ENCODE results near the gene CIRBP.
"Not testable (repeated sequence)": the region's sequence is repeated elsewhere in the genome, so short reads cannot be mapped to it uniquely, and the experiment has no call there.

CIRBP gene

DNA sequence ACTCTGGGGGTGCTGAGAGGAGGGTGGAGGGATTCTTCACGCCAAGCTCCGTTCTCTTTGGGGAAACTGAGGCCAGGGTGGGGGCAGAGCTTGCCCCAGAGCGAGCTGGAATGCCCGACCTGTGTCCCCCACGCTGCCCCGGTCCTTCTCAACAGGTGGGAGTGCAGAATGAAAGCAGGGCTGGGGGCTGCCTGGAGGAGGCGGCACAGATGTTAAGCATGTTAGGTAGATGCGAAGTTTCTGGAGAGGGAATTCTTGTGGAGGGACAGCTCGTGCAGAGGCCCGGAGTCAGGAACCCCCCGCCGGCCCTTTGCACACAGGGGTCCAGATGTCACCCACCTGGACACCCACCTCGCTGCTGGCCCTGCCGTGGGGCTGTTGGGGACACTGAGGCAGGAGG lies 25.6 kb downstream of the CIRBP start:
- no peak for DNase-seq

DNA sequence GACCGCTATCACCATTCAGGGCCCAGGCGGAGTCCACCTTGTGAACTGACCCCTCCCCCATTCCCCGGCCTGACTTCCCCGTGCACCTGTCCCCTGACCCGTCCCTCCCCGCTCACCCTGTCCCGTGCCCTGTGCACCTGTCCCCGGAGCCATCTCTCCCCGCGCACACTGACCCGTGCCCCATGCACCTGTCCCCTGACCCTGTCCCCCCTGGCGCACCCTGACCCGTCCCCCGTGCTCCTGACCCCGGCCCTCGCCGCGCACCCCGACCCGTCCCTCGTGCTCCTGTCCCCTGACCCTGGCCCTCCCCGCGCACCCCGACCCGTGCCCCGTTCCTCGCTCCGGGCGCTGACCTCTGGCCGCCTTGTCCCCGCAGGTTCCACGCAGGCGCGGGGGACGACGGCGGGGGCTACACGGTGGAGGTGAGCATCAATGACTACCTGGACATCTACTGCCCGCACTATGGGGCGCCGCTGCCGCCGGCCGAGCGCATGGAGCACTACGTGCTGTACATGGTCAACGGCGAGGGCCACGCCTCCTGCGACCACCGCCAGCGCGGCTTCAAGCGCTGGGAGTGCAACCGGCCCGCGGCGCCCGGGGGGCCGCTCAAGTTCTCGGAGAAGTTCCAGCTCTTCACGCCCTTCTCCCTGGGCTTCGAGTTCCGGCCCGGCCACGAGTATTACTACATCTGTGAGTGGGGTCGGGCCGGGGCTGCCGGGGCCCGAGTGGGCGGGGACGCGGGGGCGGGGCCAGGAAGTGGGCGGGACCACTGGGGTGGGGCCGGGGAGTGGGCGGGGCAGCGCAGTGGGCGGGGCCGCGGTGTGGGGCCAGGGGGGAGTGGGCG lies 26.3 kb downstream of the CIRBP start:
- DNase-seq = no peak

GRCh38 chr19:1296078-1296477 lies 26.9 kb downstream of the CIRBP start:
- no peak for DNase-seq

DNA sequence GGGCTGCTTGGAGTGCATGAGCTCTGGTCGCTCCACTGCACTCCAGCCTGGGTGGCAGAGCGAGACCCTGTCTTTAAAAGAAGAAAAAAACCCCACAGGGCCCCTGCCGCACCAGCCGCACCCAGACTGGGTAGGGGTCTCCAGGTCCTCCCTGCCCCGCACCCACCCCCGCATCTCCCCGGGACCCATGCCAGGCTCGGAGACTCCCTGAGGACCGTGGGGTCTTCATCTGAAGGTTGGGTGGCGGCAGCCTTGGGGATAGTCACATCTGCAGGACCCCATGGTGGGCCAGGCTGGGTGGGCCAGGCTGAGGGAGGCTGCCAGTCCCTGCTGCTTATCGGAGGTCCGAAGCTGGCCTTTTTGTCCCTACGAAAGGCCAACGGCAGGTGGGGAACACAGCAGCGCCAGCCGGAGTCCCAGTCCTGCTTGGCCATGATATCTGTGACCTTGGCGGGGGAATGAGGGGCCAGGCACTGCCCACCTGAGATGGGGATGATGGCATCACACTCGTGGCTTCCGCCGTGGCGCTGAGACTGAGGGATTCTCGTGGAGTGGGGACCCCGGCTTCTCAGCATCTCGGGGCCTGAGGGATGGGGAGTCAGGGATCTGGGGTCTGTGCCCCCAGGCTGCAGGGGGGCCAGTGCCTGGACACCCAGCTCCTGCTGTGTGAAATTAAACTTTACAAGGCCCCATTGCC lies 27.6 kb downstream of the CIRBP start:
- DNase-seq = no peak

DNA sequence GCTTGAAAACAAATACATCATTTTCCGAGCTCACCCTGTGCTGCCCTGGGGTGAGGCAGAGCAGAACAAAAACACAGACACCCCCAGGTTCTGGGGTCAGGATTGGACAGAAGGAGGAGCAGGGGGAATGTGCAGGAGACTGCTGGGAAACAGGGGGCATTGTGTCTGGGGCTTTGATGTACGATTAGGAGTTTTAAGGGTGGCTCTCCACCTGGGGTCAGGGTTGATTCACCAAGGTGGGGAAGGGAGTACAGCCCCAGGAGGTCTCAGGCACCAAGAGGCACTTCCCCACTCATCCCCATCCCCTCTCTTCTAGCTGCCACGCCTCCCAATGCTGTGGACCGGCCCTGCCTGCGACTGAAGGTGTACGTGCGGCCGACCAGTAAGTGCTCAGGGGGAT lies 29.1 kb downstream of the CIRBP start:
- DNase-seq = no peak

DNA sequence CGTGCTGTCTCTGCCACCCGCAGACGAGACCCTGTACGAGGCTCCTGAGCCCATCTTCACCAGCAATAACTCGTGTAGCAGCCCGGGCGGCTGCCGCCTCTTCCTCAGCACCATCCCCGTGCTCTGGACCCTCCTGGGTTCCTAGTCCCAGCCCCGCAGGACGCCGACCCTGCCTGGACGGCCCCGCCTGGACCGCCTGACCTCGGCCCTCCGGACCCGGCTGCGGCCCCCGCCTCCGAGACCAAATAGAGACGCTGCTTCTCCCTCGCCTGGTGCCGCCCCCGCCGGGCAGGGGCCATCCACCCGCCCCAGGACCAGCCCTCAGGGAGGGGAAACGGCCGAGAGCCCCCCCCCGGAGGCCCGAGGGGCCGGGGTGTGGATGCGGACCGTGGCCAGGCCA lies 30.7 kb downstream of the CIRBP start:
- no peak for DNase-seq

GRCh38 chr19:1300744-1301490 lies 31.8 kb downstream of the CIRBP start:
- no peak for DNase-seq

GRCh38 chr19:1302533-1303239 lies 33.6 kb downstream of the CIRBP start:
- no peak for DNase-seq

- peak; percentile 16 for DNase-seq
Observed at GRCh38 chr19:1304197-1304924, 35.2 kb downstream of the CIRBP start.

- not testable (repeated sequence) for DNase-seq
Observed at GRCh38 chr19:1305354-1305753, 36.2 kb downstream of the CIRBP start.

- peak; percentile 15 for DNase-seq
Observed at GRCh38 chr19:1307320-1307719, 38.2 kb downstream of the CIRBP start.

DNA sequence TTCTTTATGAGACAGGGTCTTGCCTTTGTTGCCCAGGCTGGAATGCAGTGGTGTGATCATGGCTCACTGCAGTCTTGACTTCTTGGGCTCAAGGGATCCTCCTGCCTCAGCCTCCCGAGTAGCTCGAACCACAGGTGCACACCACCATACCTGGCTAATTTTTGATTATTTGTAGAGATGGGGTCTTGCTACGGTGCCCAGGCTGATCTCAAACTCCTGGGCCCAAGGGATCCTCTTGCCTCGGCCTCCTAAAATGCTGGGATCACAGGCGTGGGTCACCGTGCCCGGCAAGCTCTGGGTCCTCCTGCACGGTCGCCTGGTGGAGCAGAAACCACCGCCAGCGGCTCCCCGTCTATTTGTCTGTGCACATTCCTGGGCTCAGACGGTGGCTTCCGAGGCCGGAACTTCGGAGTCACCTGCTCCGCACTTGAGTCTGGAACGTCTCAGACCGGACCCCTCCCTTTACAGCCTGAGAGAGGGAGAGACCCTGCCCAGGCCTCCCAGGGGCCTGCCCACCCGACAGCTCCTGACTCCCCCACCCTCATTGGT lies 38.7 kb downstream of the CIRBP start:
- DNase-seq = no peak

DNA sequence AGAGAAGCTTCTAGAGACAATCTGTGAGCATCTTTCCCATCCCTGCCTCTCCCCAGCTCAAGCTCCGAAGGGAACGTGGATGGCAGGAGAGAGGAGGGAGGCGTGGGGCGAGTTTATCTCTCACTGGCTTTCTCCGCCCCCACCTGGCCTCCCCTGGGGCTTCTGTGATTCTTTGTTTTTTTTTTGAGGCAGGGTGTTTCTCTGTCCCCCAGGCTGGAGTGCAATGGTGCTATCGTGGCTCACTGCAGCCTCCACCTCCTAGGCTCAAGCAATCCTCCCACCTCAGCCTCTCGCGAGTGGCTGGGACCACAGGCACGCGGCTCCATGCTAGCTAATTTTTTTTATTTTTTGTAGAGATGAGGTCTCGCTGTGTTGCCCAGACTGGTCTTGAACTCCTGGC lies 39.6 kb downstream of the CIRBP start:
- DNase-seq = no peak

GRCh38 chr19:1309977-1310852 lies 41.1 kb downstream of the CIRBP start:
- DNase-seq = peak; percentile 12

- peak; percentile 12 for DNase-seq
Observed at GRCh38 chr19:1310853-1311180, 41.7 kb downstream of the CIRBP start.

DNA sequence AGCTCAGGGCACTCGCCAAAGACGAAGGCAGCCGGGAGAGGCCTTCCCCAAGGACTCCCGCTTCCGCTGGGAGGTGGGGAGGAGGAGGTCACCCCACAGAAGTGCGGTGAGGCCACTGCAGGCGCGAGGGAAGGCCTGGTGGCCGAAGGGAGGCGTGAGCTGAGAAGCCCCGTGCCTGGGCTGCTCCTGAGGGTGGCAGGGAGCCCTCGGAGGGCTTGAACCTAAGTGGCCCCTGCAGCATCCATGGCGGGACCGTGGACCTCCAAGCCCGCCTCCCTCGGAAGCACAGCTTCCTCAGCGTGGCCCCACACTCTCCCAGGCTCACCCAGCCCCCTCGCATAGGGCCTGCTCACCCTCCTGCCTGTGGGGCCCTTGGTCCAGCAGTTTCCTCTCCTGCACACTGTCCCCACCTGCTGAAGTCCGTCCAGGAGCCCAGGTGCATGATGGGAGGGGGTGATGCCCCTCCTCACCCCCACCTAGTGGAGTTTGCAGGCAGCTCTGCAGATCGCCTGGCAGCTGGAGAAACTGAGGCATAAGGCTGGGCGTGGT lies 42.5 kb downstream of the CIRBP start:
- DNase-seq = peak; percentile 18

DNA sequence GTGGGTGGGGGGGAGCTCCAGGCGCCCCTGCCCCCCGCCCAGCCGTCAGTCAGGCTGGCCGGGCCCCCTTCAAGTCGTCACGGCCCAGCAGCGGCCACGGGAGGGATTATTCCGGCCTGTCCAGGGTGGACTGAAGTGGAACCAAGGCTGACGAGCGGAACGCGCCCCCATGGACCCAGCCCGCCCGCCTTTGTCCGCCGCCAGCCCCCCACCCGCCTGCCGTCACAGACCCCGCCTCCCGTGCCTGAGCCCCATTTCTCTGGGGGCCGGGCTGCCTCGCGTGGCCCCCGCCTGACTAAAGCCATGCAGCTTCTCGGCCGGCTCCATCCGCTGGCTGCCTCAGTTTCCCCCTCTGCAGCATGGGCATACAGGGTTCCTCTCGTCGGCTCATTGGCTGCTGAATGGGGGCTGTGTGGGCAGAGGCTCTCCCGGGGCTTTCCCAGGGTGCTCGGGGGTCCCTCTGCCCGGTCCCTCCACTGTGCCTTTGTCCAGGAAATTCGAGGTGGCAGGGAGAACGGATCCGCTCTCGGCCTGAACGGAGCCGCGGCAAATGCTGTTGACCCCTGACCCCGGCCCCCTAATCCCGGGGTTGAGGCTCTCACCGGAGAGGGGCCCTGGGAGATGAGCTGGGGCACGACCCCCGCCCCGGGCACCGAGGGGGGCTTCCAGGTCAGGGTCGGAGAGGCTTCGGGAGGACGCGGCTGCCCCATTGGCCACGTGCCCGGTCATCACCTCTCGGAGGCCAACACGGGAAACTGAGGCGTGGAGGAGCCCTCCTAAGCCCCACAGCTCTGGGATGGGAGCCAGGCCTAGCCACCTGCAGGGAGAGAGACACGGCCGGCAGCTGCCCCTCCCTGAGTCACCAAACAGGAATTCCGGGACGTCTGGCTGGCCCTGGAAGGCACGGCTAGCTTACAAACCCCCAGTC lies 43.9 kb downstream of the CIRBP start:
- no peak for DNase-seq

DNA sequence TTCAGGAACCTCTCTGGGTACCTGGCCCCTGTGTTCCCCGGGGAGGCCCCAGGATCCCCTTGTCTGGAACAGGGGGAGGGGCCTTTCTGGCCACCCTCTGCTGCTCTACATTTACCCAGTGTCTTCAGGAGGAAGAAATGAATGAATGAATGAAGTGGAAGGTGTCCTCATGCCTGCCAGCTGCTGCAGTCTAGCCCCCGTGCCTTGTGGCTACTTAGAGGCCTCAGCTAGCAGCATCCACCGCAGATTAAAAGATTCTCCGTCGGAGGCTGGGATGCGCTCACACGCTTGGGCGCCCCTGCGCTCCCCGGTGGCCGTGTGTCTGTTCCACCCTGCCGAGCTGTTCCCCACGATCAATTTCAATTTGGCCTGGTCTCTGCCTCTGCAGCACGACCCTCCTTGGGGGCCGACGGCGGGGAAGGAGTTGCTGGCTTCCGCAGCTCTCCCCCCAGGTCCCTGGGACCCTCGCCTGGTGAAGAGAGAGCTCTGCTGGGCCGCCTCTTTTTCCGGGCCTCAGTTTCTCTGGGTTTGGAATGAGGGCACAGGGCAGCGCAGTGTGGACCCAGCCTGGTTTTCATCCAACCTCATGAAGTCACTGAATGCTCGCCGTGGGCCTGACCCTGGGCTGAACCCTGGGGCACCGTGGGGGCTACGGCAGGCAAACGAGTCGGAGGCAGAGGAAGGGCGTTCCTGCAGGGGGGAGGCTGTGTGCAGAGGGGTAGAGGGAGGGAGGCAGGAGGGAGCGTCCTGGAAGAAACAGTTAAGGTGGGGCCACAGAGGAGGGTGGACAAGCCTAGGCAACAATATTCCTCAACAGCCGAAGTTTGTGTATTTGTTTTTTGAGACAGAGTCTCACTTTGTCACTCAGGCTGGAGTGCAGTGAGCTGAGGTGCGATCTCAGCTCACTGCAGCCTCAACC lies 44.8 kb downstream of the CIRBP start:
- no peak for DNase-seq
